Ovary (tissue), 9 donors: ENCODE measurements around the gene VPS18. TPM values are rescaled to one million over a fixed set of nuclear protein-coding genes. Genes with fewer than 3 reads are reported as not detected.
A peak's percentile ranks its signal among the peaks of the same experiment; 100 is the strongest.

Source experiments
- DNase-seq, 5 donors: peaks; one replicate each; pipeline ENCODE4 v3.0.0-alpha.2; 2019 to 2020
- H3K27ac ChIP-seq, 2 donors: fragments of 200-600 bp; one replicate each; pipeline versions ENCODE4 v1.5.1 to v1.8.0; 2019 to 2022
- H3K27me3 ChIP-seq: fragments of 200-600 bp; one replicate; pipeline ENCODE4 v1.8.0; 2022
- H3K36me3 ChIP-seq: fragments of 200-600 bp; sonication (generic); one replicate; pipeline ENCODE4 v1.5.1; 2019
- H3K4me1 ChIP-seq: one replicate; pipeline ENCODE4 v1.8.1; 2013; ENCODE audit warnings: mild to moderate bottlenecking, moderate library complexity; ENCODE audit not compliant: insufficient read depth
- H3K4me3 ChIP-seq: fragments of 200-600 bp; sonication (generic); one replicate; pipeline ENCODE4 v1.5.1; 2017
- H3K9me3 ChIP-seq, 2 donors: fragments of 200-600 bp in 1 of 2; sonication (generic) in 1 of 2; one replicate each; pipeline versions ENCODE4 v1.5.1 to v1.8.1; 2013 to 2019; ENCODE audit warnings: mild to moderate bottlenecking in 1 of 2, moderate library complexity in 1 of 2
- CTCF ChIP-seq, 3 donors: fragments of 450-650 bp in 2 of 3; fragments of 200-600 bp in 1 of 3; IDR thresholded peaks; one replicate each; pipeline versions ENCODE4 v1.5.1 to v1.8.0; 2016 to 2022; ENCODE audit warnings: antibody characterized with exemption in 3 of 3, mild to moderate bottlenecking in 1 of 3
- EP300 ChIP-seq: sonication (generic); formaldehyde crosslinking; IDR thresholded peaks from one replicate; pipeline ENCODE4 v1.6.1; 2017; ENCODE audit warnings: antibody characterized with exemption
- POLR2A ChIP-seq: fragments of 450-650 bp; IDR thresholded peaks from one replicate; pipeline ENCODE4 v1.6.1; 2017; ENCODE audit warnings: antibody characterized with exemption, mild to moderate bottlenecking, moderate library complexity
- WGBS, 3 donors: extraction: QIAGEN DNeasy Blood & Tissue Kit in 1 of 3; methylation state at CpG; one replicate each; pipeline versions ENCODE4 v1.1.5 to v1.1.7; 2013 to 2017; 5-methylcytosine and 5-hydroxymethylcytosine counted together
- intact Hi-C, 4 donors: fragments of 100-400 bp; cut with DNase I; formaldehyde crosslinking; loops; one replicate each; pipeline versions ENCODE4 v1.11.0 to v1.15.1; 2022 to 2023
- polyA plus RNA-seq, 2 donors: library from polyadenylated mRNA; stranded (reverse); fragments of 200-250 nt in 1 of 2; fragments of 350-450 nt in 1 of 2; fragmentation: Illumina TruSeq in 1 of 2; extraction: RNeasy Lipid Tissue Mini Kit (QIAGEN cat#74804) in 1 of 2; gene quantifications; one replicate each; pipeline ENCODE4 v1.2.3, GENCODE V29; 2013 to 2014
- total RNA-seq, 7 donors: library from RNA; depleted of rRNA in 2 of 7; stranded (reverse); fragments of >200 nt in 2 of 7; fragmentation: NEBNext Ultra II Directional in 3 of 7; extraction: Animal tissue kit (Norgen Biotek cat#: 25700) in 3 of 7; gene quantifications; one replicate each; pipeline versions ENCODE4 v1.1.0 to v1.2.4, GENCODE V29; 2016 to 2023
- donor health status: DM: no; HTN: no; CAD: no; lungs with moderate emphysema.
- donor health status: DM: no; HTN: no; CAD: no.
- donor health status: Bipolar disorder and iron deficiency.
- donor health status: DM: yes; HTN: yes; CAD: no.
- donor health status: DM: no; HTN: no; CAD: no.
- donor health status: DM: yes; HTN: yes; CAD: no.

VPS18 gene
- total and polyA plus RNA-seq, 9 donors: 8.0 to 26.3 (median 21.1) TPM

GRCh38 chr15:40933517-40933902 lies 39.3 kb downstream of the VPS18 start:
- intact Hi-C loops: no loop called here
- 50 to 62% (median 56%) methylated on average over 3 of the region's 3 CpGs for WGBS, 3 donors

GRCh38 chr15:40934457-40934856 lies 40.2 kb downstream of the VPS18 start:
- Histone ChIP-seq H3K4me3 (no peak overlapping the region), H3K9me3 (no peaks in the 10 kb centered on the region), H3K4me1 (no peaks in the 10 kb centered on the region), H3K27ac (no peak overlapping the region), H3K27me3 (no peaks in the 10 kb centered on the region), H3K36me3 (no peaks in the 10 kb centered on the region)
- no peak for TF ChIP-seq POLR2A
- TF ChIP-seq EP300: no peak
- TF ChIP-seq CTCF (IDR thresholded peaks at IDR 0.05): no peak
- intact Hi-C loops: no loop called here
- WGBS, 3 donors: 87 to 90% (median 87%) methylated on average over 6 of the region's 6 CpGs
- DNase-seq: no peak

More at GRCh38 chr15:40933517-40933902, 39.3 kb downstream of the VPS18 start:
- Histone ChIP-seq H3K4me3 (peak overlapping the region; percentile 3), H3K4me1 (peaks cover 6% of the 10 kb centered on the region), H3K36me3 (no peaks in the 10 kb centered on the region), H3K27me3 (no peaks in the 10 kb centered on the region), H3K27ac (no peak overlapping the region), H3K9me3 (no peaks in the 10 kb centered on the region)
- no peak for TF ChIP-seq POLR2A
- no peak for TF ChIP-seq EP300
- no peak for TF ChIP-seq CTCF (IDR thresholded peaks at IDR 0.05)
- DNase-seq: no peak

- no peak for TF ChIP-seq CTCF (IDR thresholded peaks at IDR 0.05)
- TF ChIP-seq POLR2A: no peak
- TF ChIP-seq EP300: no peak
- 85 to 90% (median 87%) methylated on average over 31 of the region's 31 CpGs for WGBS, 3 donors
- Histone ChIP-seq H3K27me3 (no peaks in the 10 kb centered on the region), H3K36me3 (no peaks in the 10 kb centered on the region), H3K4me1 (no peaks in the 10 kb centered on the region), H3K27ac (no peak overlapping the region), H3K9me3 (no peaks in the 10 kb centered on the region), H3K4me3 (no peak overlapping the region)
- intact Hi-C loops: no loop called here
- no peak for DNase-seq
Observed at GRCh38 chr15:40936234-40936708, 42.0 kb downstream of the VPS18 start.

- no peaks in the 10 kb centered on the region for H3K4me1 ChIP-seq
- WGBS, 3 donors: 78 to 83% (median 80%) methylated on average over 15 of the region's 15 CpGs
- intact Hi-C loops: no loop called here
Observed at GRCh38 chr15:40936709-40937666, 42.7 kb downstream of the VPS18 start.

More at GRCh38 chr15:40936709-40937666, 42.7 kb downstream of the VPS18 start:
- no peaks in the 10 kb centered on the region for H3K9me3 ChIP-seq
- H3K4me3 ChIP-seq: no peak overlapping the region
- TF ChIP-seq EP300: no peak
- TF ChIP-seq POLR2A: no peak
- no peak for TF ChIP-seq CTCF (IDR thresholded peaks at IDR 0.05)
- no peak overlapping the region for H3K27ac ChIP-seq
- DNase-seq: no peak
- H3K36me3 ChIP-seq: no peaks in the 10 kb centered on the region
- H3K27me3 ChIP-seq: no peaks in the 10 kb centered on the region
